GM12801 (cell line): ENCODE measurements around the gene TMEM132E.

ENCODE experiments used
- TF ChIP-seq, protein P1 (sequence below): IDR thresholded peaks from one replicate; pipeline ENCODE4 v1.5.1; 2011; ENCODE audit warnings: control low read depth; ENCODE audit not compliant: insufficient read length; ENCODE audit errors: extremely low read depth

TMEM132E gene

DNA sequence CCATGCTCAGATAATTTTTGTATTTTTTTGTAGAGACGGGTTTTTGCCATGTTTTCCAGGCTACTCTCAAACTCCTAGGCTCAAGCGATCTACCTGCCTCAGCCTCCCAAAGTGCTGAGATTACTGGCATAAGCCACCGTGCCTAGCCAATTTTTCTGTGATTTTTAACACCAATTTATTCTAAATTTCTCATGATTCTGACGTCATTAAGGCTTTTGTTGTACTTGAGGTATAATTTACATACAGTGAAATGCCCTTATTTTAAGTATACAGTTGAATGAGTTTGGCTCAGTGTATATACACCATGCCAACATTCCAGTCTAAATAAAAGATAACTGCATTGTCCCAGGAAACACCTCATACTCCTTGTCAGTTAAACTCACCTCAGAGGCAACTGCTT, 77.4 kb downstream of the TMEM132E start:
- TF ChIP-seq, protein P1, sequence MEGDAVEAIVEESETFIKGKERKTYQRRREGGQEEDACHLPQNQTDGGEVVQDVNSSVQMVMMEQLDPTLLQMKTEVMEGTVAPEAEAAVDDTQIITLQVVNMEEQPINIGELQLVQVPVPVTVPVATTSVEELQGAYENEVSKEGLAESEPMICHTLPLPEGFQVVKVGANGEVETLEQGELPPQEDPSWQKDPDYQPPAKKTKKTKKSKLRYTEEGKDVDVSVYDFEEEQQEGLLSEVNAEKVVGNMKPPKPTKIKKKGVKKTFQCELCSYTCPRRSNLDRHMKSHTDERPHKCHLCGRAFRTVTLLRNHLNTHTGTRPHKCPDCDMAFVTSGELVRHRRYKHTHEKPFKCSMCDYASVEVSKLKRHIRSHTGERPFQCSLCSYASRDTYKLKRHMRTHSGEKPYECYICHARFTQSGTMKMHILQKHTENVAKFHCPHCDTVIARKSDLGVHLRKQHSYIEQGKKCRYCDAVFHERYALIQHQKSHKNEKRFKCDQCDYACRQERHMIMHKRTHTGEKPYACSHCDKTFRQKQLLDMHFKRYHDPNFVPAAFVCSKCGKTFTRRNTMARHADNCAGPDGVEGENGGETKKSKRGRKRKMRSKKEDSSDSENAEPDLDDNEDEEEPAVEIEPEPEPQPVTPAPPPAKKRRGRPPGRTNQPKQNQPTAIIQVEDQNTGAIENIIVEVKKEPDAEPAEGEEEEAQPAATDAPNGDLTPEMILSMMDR: no peak

DNA sequence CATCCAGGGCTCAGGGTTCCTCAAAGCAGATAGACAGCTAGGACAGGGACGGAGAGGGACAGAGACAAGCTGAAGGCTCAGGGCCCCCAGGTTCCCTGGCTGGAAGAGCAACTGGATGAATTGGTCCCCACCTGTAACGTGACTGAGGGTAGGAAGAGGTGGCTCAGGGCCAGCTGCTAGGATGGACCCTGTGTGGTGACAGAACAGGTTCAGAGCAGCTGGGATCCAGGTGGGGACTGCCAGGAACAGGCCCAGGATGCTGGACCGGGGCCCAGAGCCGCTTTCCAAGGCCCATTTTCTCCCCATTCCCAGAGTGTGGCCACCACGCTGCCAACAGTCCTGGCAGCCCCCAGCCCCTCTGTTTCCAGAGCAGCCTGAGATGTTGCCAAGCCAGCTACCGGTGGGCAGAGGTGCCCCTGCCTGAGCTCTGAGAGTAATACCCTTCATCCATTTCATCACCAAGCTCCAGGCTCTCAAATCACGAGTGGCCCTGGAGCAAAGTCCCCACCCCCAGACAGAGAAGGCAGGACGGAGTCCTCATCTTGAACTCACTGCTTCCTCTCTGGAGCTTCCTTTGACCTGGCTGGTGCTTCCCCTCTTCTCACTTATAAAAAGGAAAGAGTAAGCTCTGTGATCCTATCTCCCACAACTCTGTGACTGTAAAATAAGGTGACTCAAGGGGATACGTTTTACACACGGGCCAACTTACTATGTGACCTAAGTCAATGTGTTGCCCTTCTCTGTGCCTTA, 79.6 kb downstream of the TMEM132E start:
- TF ChIP-seq, protein P1: no peak

DNA sequence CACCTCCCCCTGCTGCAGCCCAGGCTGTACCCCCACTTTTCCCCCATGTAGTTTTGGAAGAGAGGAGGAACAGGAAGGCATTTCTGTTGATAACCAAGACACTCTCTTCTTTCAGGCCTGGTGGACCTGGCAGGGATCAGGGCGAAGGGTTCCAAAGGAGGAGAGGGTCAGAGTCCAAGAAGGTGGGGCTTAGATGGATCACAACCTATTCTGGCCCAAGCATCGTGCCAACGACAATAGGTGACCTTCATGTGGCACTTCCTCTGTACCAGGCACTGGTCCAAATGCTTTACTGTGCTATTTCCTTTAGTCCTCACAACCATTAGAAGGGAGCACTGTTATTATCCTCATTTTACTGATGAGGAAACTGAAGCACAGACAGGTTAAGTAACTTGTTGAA, 84.3 kb downstream of the TMEM132E start:
- TF ChIP-seq, protein P1: no peak

DNA sequence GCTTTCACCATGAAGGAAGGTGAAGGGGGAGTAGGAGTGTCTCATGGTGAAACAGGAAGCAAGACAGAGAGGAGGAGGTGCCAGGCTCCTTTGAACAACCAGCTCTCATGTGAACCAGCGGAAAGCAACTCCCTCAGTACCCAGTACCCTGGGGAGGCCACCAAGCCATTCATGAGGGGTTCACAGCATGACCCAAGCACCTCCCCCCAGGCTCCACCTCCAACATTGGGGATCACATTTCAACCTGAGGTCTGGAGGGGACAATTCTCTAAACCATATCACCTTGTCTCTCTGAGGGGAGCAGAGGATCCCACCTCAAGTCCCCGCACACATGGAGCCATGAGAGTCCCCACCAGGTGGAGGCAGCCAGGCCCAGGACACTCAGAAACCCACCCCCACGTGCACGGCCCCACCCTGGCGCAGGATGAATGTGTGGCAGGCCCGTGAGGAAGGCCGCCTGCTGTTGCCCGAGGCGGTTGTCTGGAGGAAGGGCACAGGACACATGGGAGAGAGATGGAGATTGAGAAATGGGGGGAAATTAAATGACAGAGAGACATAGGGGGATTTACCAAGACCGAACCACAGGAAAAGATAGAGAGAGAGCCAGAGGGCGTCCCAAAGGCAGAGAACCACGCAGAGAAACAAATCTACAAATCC, 85.9 kb downstream of the TMEM132E start:
- TF ChIP-seq, protein P1: no peak

DNA sequence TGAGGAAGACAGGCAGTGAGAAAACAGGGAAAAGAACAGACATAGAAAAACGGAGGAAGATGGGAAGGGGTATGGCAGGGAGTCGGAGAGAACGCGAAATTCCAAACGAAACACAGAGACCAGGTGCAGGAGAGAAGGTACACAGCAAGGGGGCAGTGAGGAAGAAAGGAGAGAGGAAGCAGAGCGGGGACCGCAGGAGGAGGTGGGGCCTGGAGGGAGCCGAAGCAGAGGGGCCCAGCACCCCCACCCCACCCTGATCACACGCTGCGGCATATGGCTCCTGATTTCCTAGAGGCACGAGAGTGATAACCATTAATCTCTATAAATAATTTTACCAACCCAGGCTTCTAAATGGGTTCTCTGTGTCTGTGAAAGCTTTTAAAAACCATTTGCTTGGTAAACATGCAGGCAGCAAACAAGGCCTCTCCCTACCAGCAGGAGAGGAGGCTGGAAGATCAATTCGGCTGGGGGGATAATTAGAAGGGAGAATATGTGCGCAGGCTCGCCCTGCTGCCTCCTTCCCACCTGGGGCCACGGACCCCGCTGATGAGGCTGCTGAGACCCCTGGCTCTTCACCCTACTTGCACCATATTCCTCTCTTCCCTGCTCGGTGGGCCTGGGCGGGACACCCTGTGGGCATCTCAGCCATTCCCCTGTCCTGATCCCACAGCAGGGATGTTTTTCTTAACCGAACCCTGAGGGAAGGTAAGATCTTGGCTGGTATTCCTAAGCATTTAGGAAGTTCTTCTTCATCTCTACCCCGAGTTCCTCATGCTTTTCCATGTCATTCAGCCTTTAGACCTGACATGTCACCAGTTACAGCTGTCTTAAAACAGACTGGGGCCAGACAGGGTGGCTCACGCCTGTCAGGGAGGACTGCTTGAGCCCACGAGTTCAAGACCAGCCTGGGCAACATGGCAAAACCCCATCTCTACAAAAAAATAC, 86.7 kb downstream of the TMEM132E start:
- TF ChIP-seq, protein P1: no peak

DNA sequence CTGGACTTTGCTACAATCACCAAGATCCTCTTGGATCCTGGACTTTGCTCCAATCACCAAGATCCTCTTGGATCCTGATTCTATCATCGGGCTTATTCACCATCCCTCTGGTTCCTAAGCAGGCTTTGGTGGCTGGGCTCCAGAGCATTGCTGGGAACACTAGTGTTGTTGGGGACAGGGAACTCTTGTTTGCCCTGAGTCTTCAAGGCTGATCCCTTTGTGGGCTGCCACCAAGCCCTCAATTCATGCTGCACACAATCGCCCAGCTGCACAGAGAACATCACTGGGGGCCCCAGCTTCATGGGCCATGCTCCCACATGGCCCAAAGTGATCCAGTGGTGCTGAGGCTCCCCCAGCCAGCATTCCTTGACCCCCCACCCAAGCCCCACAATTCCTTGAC, 88.3 kb downstream of the TMEM132E start:
- TF ChIP-seq, protein P1: no peak

DNA sequence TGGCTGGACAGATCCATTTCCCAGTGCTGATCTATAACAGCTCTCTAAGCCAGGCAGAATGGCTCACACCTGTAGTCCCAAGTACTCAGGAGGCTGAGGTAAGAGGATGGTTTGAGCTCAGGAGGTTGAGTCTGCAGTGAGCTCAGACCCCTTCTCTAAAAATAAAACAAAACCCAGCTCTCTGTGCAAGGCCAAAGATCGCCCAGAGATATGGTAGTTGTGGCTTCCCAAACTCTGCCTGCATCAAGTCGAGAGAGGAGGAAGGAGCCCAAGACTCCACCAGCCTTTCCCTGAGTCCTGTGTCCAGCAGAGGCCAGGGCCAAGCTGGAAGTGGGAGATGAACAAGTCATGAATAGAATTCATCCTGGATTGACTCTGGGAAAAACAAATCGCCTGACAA, 88.8 kb downstream of the TMEM132E start:
- TF ChIP-seq, protein P1: no peak
